Lower leg skin (tissue), 4 donors: ENCODE measurements around the gene FOXP1. TPM values are rescaled to one million over a fixed set of nuclear protein-coding genes. Genes with fewer than 3 reads are reported as not detected.

Source experiments
- DNase-seq, 2 donors: peaks; one replicate each; pipeline ENCODE4 v3.0.0-alpha.2; 2019; ENCODE audit warnings: low spot score in 2 of 2
- H3K4me3 ChIP-seq: fragments of 200-600 bp; sonication (generic); 2 replicates; pipeline ENCODE4 v1.5.1; 2017; ENCODE audit warnings: mild to moderate bottlenecking, low read depth; ENCODE audit not compliant: poor library complexity, severe bottlenecking
- POLR2A ChIP-seq, 2 donors: fragments of 450-650 bp; IDR thresholded peaks; one replicate each; pipeline ENCODE4 v1.6.1; 2016 to 2017; ENCODE audit warnings: antibody characterized with exemption in 2 of 2, mild to moderate bottlenecking in 1 of 2, moderate library complexity in 1 of 2
- WGBS, 2 donors: methylation state at CpG; one replicate each; pipeline ENCODE4 v1.1.5; 2018; 5-methylcytosine and 5-hydroxymethylcytosine counted together
- intact Hi-C: fragments of 100-400 bp; cut with DNase I; formaldehyde crosslinking; loops from one replicate; pipeline ENCODE4 v1.15.0; 2023; ENCODE audit warnings: low total_unique reads
- total RNA-seq, 4 donors: library from RNA; depleted of rRNA; stranded (reverse); fragments of >200 nt; gene quantifications; one replicate each; pipeline ENCODE4 v1.1.0, GENCODE V29; 2016
- TF ChIP-seq, protein P1 (sequence below), 3 donors: fragments of 450-650 bp; IDR thresholded peaks; one replicate each; pipeline ENCODE4 v1.5.1; 2016; ENCODE audit warnings: antibody characterized with exemption in 3 of 3, mild to moderate bottlenecking in 3 of 3, moderate library complexity in 2 of 3

The FOXP1 gene
- total RNA-seq, 4 donors from 2014 or later, result 46.6 to 66.6 (median 55.2) TPM

DNA sequence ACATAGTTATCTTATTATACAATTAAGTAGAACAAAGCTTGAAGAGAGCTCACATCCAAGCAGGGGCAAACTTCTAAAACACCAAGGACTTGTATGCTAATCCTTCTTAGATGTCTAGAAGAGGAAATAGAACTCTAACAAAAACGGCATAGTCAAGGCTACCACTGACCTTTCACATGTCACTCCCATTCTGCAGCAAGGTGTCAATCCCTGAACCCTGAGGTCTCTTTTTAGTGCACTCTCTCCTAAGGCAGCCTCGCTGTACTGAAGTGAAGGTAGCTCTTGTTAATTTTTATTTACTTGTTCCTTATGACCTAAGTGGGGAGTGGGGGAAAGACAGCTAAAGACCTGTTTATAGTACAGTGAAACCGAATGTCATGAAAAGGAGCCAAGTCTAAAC, 506.5 kb downstream of the FOXP1 start:
- 77 to 82% methylated on average over 3 of the region's 3 CpGs for WGBS, 2 donors

DNA sequence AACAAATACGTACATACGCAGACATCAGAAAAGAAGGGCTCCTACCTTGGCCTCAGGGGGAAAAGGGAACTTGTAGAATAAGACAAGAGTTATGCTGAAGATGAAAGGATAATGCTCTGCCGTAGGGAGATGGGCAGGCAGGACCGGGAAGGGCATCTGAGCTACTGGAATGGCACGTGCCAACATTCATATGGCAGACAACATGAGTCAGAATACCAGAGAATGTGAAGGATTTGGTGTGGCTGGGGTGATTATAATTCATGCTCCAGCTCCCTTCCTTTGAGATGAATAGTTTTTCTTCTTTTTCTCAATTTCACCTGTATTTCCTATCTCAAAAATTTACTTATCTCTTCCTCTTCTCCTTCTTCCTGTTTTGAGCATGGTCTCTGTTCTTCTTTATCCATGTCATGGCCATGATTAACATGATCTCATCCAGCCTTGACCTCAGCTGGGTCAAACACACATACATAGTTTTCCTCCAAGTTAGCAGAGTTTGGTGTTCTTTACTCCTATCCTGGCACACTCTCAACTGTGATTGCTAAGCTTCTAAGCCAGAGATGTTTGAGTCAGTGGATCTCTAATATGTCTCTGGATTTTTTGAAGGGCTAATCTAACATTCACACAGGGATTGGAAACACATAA, 507.0 kb downstream of the FOXP1 start:
- 87 to 90% methylated on average over 5 of the region's 5 CpGs for WGBS, 2 donors
- TF ChIP-seq POLR2A (IDR thresholded peaks at IDR 0.05), result no peak
- TF ChIP-seq, protein P1, sequence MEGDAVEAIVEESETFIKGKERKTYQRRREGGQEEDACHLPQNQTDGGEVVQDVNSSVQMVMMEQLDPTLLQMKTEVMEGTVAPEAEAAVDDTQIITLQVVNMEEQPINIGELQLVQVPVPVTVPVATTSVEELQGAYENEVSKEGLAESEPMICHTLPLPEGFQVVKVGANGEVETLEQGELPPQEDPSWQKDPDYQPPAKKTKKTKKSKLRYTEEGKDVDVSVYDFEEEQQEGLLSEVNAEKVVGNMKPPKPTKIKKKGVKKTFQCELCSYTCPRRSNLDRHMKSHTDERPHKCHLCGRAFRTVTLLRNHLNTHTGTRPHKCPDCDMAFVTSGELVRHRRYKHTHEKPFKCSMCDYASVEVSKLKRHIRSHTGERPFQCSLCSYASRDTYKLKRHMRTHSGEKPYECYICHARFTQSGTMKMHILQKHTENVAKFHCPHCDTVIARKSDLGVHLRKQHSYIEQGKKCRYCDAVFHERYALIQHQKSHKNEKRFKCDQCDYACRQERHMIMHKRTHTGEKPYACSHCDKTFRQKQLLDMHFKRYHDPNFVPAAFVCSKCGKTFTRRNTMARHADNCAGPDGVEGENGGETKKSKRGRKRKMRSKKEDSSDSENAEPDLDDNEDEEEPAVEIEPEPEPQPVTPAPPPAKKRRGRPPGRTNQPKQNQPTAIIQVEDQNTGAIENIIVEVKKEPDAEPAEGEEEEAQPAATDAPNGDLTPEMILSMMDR (IDR thresholded peaks at IDR 0.05), result no peak
- DNase-seq, result no peak
- intact Hi-C loops, result loop anchor here (10.0 kb wide), 1 partner anchor 578 kb away; no protein-coding TSS in a partner anchor
- no peak overlapping the region for H3K4me3 ChIP-seq

More for the DNA sequence above, 506.5 kb downstream of the FOXP1 start:
- TF ChIP-seq POLR2A (IDR thresholded peaks at IDR 0.05), result no peak
- TF ChIP-seq, protein P1 (IDR thresholded peaks at IDR 0.05), result no peak
- no peak for DNase-seq
- intact Hi-C loops, result loop anchor here (10.0 kb wide), 1 partner anchor 578 kb away; no protein-coding TSS in a partner anchor
- H3K4me3 ChIP-seq, result no peak overlapping the region

DNA sequence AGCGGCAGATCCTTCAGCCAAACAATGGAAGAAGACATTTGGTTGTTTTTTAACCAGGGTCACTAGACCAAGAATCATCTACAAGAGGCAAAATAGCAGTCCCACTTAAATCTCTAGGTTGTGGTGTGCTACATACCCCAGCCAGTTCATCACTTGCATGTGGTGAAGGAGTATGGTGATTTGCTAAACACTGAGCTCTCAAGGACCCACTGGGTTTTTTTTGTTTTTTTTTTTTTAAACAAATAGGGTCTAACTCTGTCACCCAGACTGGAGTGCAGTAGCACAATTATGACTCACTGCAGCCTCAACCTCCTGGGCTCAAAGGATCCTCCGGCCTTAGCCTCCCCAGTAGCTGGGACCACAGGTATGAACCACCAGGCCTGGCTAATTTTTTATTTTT, 508.0 kb downstream of the FOXP1 start:
- no peak for DNase-seq
- WGBS, 2 donors, result 97 to 98% methylated on average over 2 of the region's 2 CpGs
- no peak for TF ChIP-seq POLR2A (IDR thresholded peaks at IDR 0.05)
- TF ChIP-seq, protein P1 (IDR thresholded peaks at IDR 0.05), result no peak
- intact Hi-C loops, result loop anchor here (10.0 kb wide), 1 partner anchor 579 kb away; no protein-coding TSS in a partner anchor
- H3K4me3 ChIP-seq, result no peak overlapping the region

DNA sequence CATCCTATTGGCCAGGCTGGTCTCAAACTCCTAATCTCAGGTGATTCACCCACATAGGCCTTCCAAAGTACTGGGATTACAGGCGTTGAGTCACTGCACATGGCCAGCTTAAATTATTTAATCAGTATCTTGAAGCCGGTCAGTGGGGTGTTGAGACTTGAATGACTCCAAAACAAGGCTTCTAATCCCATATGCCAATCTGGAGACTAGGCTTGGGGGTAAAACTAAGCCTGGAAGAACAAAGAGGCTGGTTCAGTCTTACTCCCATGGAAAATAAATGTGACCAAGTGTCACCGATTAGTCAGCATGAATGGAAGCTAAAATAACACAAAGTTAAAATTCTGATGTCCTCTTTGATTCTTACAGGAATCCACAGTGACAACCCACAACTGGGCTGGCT, 509.1 kb downstream of the FOXP1 start:
- WGBS, 2 donors, result 90 to 92% methylated on average over 3 of the region's 3 CpGs
- no peak for DNase-seq
- TF ChIP-seq POLR2A (IDR thresholded peaks at IDR 0.05), result no peak
- TF ChIP-seq, protein P1 (IDR thresholded peaks at IDR 0.05), result no peak
- intact Hi-C loops, result loop anchor here (10.0 kb wide), 1 partner anchor 580 kb away; no protein-coding TSS in a partner anchor
- no peak overlapping the region for H3K4me3 ChIP-seq

DNA sequence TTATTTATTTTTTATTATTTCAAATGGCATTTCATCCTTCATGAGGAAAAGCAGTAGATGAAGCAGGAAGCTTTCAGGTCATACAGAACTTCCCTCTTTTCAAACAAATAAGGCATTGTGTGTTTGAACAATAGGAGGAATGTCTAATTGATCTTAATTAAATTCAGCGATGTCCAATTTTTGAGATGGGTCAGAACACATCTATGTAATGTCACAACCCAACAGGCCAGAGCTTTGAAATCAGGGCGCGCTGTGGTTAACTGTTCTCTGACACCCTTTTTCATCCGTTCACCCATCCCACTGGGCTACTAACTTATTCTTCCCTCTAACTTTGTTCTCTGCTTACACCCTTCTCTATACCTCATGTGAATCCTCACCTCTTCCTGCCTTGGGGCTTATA, 510.5 kb downstream of the FOXP1 start:
- no peak for DNase-seq
- WGBS, 2 donors, result 73 to 79% methylated on average over 4 of the region's 4 CpGs
- TF ChIP-seq POLR2A (IDR thresholded peaks at IDR 0.05), result no peak
- TF ChIP-seq, protein P1 (IDR thresholded peaks at IDR 0.05), result no peak
- no peak overlapping the region for H3K4me3 ChIP-seq
- intact Hi-C loops, result loop anchor here (10.0 kb wide), 1 partner anchor 582 kb away; no protein-coding TSS in a partner anchor
